22Rv1 (cell line): ENCODE results near the gene VAX1.

Source experiments
- H3K27ac ChIP-seq: fragments of 450-650 bp; 2 replicates; pipeline ENCODE4 v1.5.1; 2017
- CTCF ChIP-seq: fragments of 450-650 bp; IDR thresholded peaks from 2 replicates; pipeline ENCODE4 v1.5.1; 2017; ENCODE audit warnings: mild to moderate bottlenecking
- ZFX ChIP-seq: fragments of 450-650 bp; IDR thresholded peaks from 2 replicates; pipeline ENCODE4 v1.6.1; 2017; ENCODE audit warnings: antibody characterized with exemption, borderline replicate concordance

Gene VAX1

GRCh38 chr10:117163061-117163953 is 25.2 kb upstream of the VAX1 start:
- H3K27ac ChIP-seq: no peak overlapping the region
- TF ChIP-seq CTCF: peak; percentile 68
- TF ChIP-seq ZFX: no peak

- H3K27ac ChIP-seq: no peak overlapping the region
- TF ChIP-seq CTCF (no peak), ZFX (no peak)
Measured at GRCh38 chr10:117162093-117163060, 24.3 kb upstream of the VAX1 start.

GRCh38 chr10:117161386-117162033 is 23.4 kb upstream of the VAX1 start:
- TF ChIP-seq ZFX: no peak
- no peak for TF ChIP-seq CTCF
- H3K27ac ChIP-seq: no peak overlapping the region

- TF ChIP-seq ZFX (no peak), CTCF (no peak)
- no peak overlapping the region for H3K27ac ChIP-seq
Measured at GRCh38 chr10:117160567-117160966, 22.5 kb upstream of the VAX1 start.

- TF ChIP-seq CTCF (no peak), ZFX (no peak)
- H3K27ac ChIP-seq: no peak overlapping the region
Measured at GRCh38 chr10:117159390-117159789, 21.3 kb upstream of the VAX1 start.

GRCh38 chr10:117158297-117158696 is 20.2 kb upstream of the VAX1 start:
- TF ChIP-seq ZFX (no peak), CTCF (no peak)
- no peak overlapping the region for H3K27ac ChIP-seq
